GM18498 (cell line): ENCODE results near the gene UBE3C.
"Not testable (repeated sequence)": the region's sequence is repeated elsewhere in the genome, so short reads cannot be mapped to it uniquely, and the experiment has no call there.

Experiments used
- ATAC-seq: cut with Tn5 transposase; IDR thresholded peaks from one replicate; pipeline ENCODE4 v1.9.1; 2021; ENCODE audit warnings: mild to moderate bottlenecking, moderate library complexity; ENCODE audit not compliant: unreplicated experiment

Gene UBE3C

GRCh38 chr7:157234271-157234670 is 95.5 kb downstream of the UBE3C start:
- ATAC-seq: no peak

- ATAC-seq: no peak
These were observed 96.9 kb downstream of the UBE3C start for GRCh38 chr7:157235357-157236333.

GRCh38 chr7:157238087-157238486 is 99.4 kb downstream of the UBE3C start:
- no peak for ATAC-seq

- no peak for ATAC-seq
These were observed 101.0 kb downstream of the UBE3C start for GRCh38 chr7:157239571-157240270.

GRCh38 chr7:157241631-157242030 is 102.9 kb downstream of the UBE3C start:
- ATAC-seq: no peak

GRCh38 chr7:157244516-157245294 is 106.0 kb downstream of the UBE3C start:
- ATAC-seq: no peak

GRCh38 chr7:157246052-157246451 is 107.3 kb downstream of the UBE3C start:
- ATAC-seq: no peak

GRCh38 chr7:157248659-157249058 is 109.9 kb downstream of the UBE3C start:
- no peak for ATAC-seq

- ATAC-seq: peak; percentile 72
These were observed 112.0 kb downstream of the UBE3C start for GRCh38 chr7:157250605-157251228.

GRCh38 chr7:157251817-157252216 is 113.1 kb downstream of the UBE3C start:
- not testable (repeated sequence) for ATAC-seq

- ATAC-seq: no peak
These were observed 115.1 kb downstream of the UBE3C start for GRCh38 chr7:157253850-157254249.

- not testable (repeated sequence) for ATAC-seq
These were observed 116.1 kb downstream of the UBE3C start for GRCh38 chr7:157254781-157255180.

- ATAC-seq: no peak
These were observed 116.5 kb downstream of the UBE3C start for GRCh38 chr7:157255201-157255606.

GRCh38 chr7:157263156-157263555 is 124.4 kb downstream of the UBE3C start:
- no peak for ATAC-seq

- no peak for ATAC-seq
These were observed 126.3 kb downstream of the UBE3C start for GRCh38 chr7:157265051-157265450.

GRCh38 chr7:157266272-157266671 is 127.5 kb downstream of the UBE3C start:
- no peak for ATAC-seq

GRCh38 chr7:157267516-157267915 is 128.8 kb downstream of the UBE3C start:
- ATAC-seq: no peak

- no peak for ATAC-seq
These were observed 129.2 kb downstream of the UBE3C start for GRCh38 chr7:157267956-157268355.

GRCh38 chr7:157268540-157268939 is 129.8 kb downstream of the UBE3C start:
- no peak for ATAC-seq

- no peak for ATAC-seq
These were observed 130.8 kb downstream of the UBE3C start for GRCh38 chr7:157269341-157270059.
